Muscle of leg (tissue), 11 donors: ENCODE measurements around the gene AADACL4. TPM values are rescaled to one million over a fixed set of nuclear protein-coding genes. Genes with fewer than 3 reads are reported as not detected.

Experiments used
- DNase-seq: peaks from one replicate; pipeline ENCODE4 v3.0.0; 2013
- H3K27ac ChIP-seq: one replicate; pipeline ENCODE4 v1.5.1; 2013; ENCODE audit warnings: mild to moderate bottlenecking, low read length, control low read depth
- H3K27me3 ChIP-seq: one replicate; pipeline ENCODE4 v1.6.1; 2013; ENCODE audit warnings: low read length; ENCODE audit not compliant: control insufficient read depth, insufficient read depth
- H3K36me3 ChIP-seq: one replicate; pipeline ENCODE4 v1.6.1; 2013; ENCODE audit warnings: low read length; ENCODE audit not compliant: control insufficient read depth, insufficient read depth
- H3K4me1 ChIP-seq: one replicate; pipeline ENCODE4 v1.6.1; 2013; ENCODE audit warnings: low read length; ENCODE audit not compliant: control insufficient read depth, insufficient read depth
- H3K4me3 ChIP-seq: one replicate; pipeline ENCODE4 v1.5.1; 2013; ENCODE audit warnings: low read length, control low read depth
- H3K9me3 ChIP-seq: replicated peaks from 2 replicates; pipeline ENCODE4 v1.6.1; 2013; ENCODE audit warnings: low read depth, low read length; ENCODE audit not compliant: control insufficient read depth
- WGBS: methylation state at CpG from one replicate; pipeline ENCODE4 v1.1.5; 2013; ENCODE audit warnings: missing lambda C conversion rate; ENCODE audit not compliant: insufficient coverage; 5-methylcytosine and 5-hydroxymethylcytosine counted together
- polyA plus RNA-seq, 8 donors: library from polyadenylated mRNA; unstranded; fragments of 120-200 nt; gene quantifications; one replicate each; pipeline versions ENCODE4 v1.2.1 to v1.2.3, GENCODE V29; 2013; ENCODE audit warnings: inconsistent platforms in 1 of 8, low replicate concordance in 1 of 8; ENCODE audit not compliant: insufficient read length in 8 of 8, insufficient read depth in 1 of 8
- total RNA-seq: library from RNA; stranded (reverse); fragments of 120-200 nt; gene quantifications from one replicate; pipeline ENCODE4 v1.2.4, GENCODE V29; 2013

Gene AADACL4
- total and polyA plus RNA-seq, 9 donors = 0.04 to 0.12 TPM; not detected in 7

DNA sequence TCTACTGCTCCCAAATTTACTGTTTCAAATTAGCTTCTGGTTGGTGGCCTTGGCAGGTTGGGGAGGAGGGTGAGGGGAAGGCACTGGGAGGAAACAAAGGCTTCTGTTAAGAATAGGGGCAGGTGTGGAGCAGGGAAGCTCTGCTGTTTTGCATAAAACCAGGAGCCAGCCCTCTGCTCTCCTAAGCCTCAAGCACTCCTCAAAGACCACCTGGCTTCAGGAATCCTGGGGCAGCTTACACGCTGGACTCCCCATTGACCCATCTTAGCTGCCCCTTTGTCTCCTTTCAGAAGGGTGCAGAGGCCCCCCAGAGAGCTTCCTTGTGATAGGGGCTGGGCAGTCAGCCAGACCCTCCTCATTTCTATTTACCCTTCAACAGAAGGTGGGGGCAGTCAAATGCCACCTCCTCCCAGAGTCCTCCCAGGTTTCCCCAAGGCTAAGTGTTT lies 14.4 kb upstream of the AADACL4 start:
- DNase-seq = no peak
- Histone ChIP-seq H3K27me3 (peaks cover 4% of the 10 kb centered on the region), H3K36me3 (no peaks in the 10 kb centered on the region), H3K4me1 (no peaks in the 10 kb centered on the region), H3K9me3 (no peaks in the 10 kb centered on the region), H3K27ac (no peak overlapping the region), H3K4me3 (no peak overlapping the region)
- 60% methylated on average over 1 of the region's 1 CpG for WGBS

DNA sequence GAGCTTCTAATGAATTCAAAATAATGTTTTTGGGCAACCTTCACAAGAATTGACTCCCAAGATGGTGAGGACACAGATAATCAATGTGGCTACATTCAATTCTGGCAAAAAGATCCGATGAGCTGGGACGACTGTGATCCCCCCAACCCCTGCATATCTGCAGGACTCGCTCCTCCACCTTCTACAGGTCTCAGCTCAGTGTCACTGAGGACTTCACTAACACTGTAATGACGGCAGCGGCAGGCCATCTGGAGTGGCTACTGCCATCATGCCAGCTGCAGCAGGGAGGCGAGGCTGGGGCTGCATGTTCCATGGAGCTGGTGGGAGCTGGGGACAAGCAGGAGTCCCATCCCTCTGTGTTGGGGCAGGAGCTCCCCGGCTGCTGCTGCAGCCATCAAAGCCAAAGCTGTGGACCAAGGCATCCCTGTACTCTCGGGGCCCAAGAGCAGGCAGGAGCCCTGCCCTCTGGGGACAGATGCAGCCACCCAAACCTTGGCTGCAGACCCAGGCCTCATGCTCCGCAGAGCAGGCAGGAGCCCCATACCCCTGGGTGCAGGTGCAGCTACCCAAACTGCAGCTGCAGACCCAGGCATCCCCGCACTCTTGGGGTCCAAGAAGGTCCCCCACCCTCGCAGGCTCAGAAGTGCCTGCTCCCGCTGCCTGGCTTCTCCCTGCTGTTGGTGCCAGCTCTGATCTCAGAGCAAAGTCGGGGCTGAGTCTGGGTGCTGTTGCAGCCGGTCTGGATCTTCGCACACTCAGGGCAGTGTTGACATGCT lies 13.7 kb upstream of the AADACL4 start:
- Histone ChIP-seq H3K27me3 (peaks cover 4% of the 10 kb centered on the region), H3K27ac (no peak overlapping the region), H3K9me3 (no peaks in the 10 kb centered on the region), H3K4me1 (no peaks in the 10 kb centered on the region), H3K4me3 (no peak overlapping the region), H3K36me3 (no peaks in the 10 kb centered on the region)
- WGBS = 77% methylated on average over 14 of the region's 15 CpGs
- DNase-seq = no peak

- Histone ChIP-seq H3K4me3 (no peak overlapping the region), H3K27me3 (peaks cover 4% of the 10 kb centered on the region), H3K27ac (no peak overlapping the region), H3K36me3 (no peaks in the 10 kb centered on the region), H3K9me3 (no peaks in the 10 kb centered on the region), H3K4me1 (no peaks in the 10 kb centered on the region)
- 63% methylated on average over 5 of the region's 6 CpGs for WGBS
- DNase-seq = no peak
These were observed 12.8 kb upstream of the AADACL4 start for GRCh38 chr1:12630946-12631530.

DNA sequence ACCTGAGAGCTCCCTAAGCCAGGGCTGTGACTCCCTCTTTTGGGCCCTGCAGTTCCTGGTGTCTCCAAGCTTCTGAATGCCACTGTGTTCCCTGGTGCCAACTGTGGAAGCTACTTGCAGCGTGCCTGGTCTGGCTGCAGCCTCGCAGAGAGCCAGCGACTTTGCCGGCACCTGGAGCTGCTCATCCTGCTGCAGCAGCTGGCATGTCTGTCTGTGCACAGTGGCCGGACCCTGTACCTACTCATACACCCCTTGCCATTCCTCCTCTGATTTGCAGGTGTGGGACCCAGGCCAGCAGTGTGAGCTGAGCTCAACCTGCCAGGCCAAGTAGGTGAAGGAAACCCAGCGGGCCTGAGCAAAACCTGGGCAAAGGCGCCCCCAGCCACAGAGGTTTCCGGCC lies 12.3 kb upstream of the AADACL4 start:
- H3K4me1 ChIP-seq = peaks cover 4% of the 10 kb centered on the region
- no peaks in the 10 kb centered on the region for H3K9me3 ChIP-seq
- no peak overlapping the region for H3K27ac ChIP-seq
- no peak for DNase-seq
- WGBS = 77% methylated on average over 5 of the region's 8 CpGs
- H3K4me3 ChIP-seq = no peak overlapping the region
- no peaks in the 10 kb centered on the region for H3K36me3 ChIP-seq
- peaks cover 4% of the 10 kb centered on the region for H3K27me3 ChIP-seq

GRCh38 chr1:12634156-12634555 lies 9.7 kb upstream of the AADACL4 start:
- H3K9me3 ChIP-seq = peaks cover 2% of the 10 kb centered on the region
- peaks cover 4% of the 10 kb centered on the region for H3K27me3 ChIP-seq
- H3K36me3 ChIP-seq = no peaks in the 10 kb centered on the region
- WGBS = 52% methylated on average over 7 of the region's 8 CpGs
- peaks cover 4% of the 10 kb centered on the region for H3K4me1 ChIP-seq
- H3K27ac ChIP-seq = no peak overlapping the region
- no peak for DNase-seq
- H3K4me3 ChIP-seq = no peak overlapping the region

DNA sequence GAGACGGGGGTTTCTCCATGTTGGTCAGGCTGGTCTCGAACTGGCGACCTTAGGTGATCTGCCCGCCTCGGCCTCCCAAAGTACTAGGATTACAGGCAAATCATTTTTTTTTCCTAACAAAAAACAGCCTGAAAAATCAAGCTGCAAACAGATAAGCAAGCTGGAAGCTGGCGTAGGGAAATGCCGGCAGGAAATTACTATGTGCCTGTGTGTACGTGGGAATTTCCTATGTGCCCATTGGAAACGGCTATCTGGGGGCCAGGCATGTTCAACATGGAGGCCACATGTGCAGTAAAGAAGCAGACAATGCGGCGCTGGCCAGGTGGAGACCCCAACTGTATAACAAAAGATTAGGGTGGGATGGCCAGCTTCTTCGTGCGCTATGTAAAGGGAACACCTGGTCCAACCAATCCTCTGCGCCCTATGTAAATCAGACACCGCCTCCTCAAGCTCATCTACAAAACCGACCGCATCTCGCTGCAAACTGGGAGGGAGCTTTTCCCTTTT lies 9.1 kb upstream of the AADACL4 start:
- no peak for DNase-seq
- WGBS = 76% methylated on average over 13 of the region's 18 CpGs
- Histone ChIP-seq H3K9me3 (peaks cover 6% of the 10 kb centered on the region), H3K36me3 (no peaks in the 10 kb centered on the region), H3K4me1 (peaks cover 4% of the 10 kb centered on the region), H3K27me3 (peaks cover 4% of the 10 kb centered on the region), H3K27ac (no peak overlapping the region), H3K4me3 (no peak overlapping the region)

DNA sequence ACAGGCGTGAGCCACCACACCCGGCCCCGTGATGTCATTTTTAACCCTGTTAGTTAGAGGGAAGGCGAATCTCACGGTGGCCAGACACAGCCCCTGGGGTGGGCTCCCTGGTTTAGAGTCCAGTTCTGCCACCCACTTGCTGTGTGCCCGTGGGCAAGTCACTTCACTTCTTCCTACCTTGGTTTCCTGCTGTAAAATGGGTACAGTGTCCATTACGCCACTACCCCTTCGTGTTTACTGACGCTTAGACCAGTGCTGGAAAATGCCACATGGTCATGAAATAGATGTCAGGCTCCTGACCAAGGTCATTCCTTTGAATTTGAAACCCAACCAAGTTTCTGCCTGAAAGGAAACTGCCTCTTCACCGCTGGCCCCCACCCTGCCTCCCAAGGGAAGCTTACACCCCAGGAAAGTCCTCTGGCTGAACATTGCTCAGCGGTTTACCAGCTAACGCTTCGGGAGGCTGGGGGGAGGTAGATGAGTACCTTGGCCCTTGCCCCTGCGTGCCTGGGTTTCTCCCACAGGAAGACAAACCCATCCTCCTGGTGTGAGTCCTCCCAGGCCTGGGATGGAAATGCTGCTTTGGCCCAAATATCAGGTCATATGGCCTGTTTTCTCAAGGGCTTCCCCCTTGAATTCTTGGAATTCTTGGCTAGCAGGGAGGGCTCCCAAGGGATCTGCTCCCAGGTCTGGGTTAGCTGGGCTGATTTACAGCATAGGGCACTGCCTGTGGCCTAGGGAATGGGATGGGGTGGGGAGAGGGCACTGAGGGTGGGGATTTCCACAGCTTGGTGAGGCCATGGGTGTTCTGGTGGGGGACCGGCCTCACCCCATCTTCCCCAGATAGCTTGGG lies 7.6 kb upstream of the AADACL4 start:
- H3K4me1 ChIP-seq = peaks cover 4% of the 10 kb centered on the region
- H3K36me3 ChIP-seq = no peaks in the 10 kb centered on the region
- H3K4me3 ChIP-seq = no peak overlapping the region
- H3K27ac ChIP-seq = no peak overlapping the region
- no peak for DNase-seq
- WGBS = 88% methylated on average over 6 of the region's 15 CpGs
- H3K9me3 ChIP-seq = peaks cover 15% of the 10 kb centered on the region
- no peaks in the 10 kb centered on the region for H3K27me3 ChIP-seq

GRCh38 chr1:12637693-12638092 lies 6.2 kb upstream of the AADACL4 start:
- Histone ChIP-seq H3K4me1 (peaks cover 4% of the 10 kb centered on the region), H3K27me3 (no peaks in the 10 kb centered on the region), H3K36me3 (no peaks in the 10 kb centered on the region), H3K4me3 (no peak overlapping the region), H3K9me3 (peaks cover 16% of the 10 kb centered on the region), H3K27ac (no peak overlapping the region)
- DNase-seq = no peak
- 85% methylated on average over 7 of the region's 8 CpGs for WGBS

DNA sequence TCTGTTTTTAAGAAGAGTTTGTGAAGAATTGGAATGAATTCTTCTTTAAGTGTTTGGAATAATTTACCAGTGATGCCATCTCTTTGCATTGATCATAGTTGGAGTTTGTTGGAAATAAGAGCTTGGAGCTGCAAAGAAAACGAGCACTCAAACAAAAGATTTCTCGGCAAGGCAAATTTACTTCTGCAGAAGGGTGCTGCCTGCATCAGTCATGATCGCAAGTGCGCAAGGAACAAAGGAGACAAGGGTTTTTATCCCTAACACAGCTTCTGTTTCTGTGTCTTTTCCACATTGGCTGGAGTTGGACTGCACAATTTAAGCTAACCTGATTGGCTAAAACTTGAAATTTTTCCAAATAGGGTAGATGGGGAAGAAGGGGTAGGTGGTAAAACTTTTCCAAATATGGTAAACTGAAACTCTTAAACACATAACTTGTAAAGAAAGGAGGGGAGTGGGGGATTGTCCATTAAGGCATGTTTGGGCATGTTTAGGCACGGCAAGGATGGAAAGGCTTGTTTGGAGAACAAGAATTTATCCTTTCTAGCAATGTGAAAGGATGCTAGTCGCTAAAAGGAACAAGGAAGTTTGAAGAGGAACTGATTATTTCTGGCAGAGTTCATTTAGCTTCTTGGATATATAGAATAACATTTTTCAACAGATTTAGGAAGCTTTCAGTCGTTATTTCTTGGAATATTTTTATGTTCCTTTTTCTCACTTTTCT lies 3.5 kb upstream of the AADACL4 start:
- H3K9me3 ChIP-seq = peaks cover 16% of the 10 kb centered on the region
- DNase-seq = no peak
- peaks cover 4% of the 10 kb centered on the region for H3K4me1 ChIP-seq
- H3K36me3 ChIP-seq = no peaks in the 10 kb centered on the region
- peaks cover 2% of the 10 kb centered on the region for H3K27me3 ChIP-seq
- no peak overlapping the region for H3K4me3 ChIP-seq
- H3K27ac ChIP-seq = no peak overlapping the region
- 86% methylated on average over 4 of the region's 7 CpGs for WGBS
